Tibial nerve (tissue), 4 donors: Measurements from ENCODE around the gene OR7A10.

ENCODE experiments used
- CTCF ChIP-seq, 5 experiments: fragments of 200-600 bp in 3 of 5; fragments of 450-650 bp in 2 of 5; sonication (generic) in 3 of 5; IDR thresholded peaks; one replicate each; pipeline ENCODE4 v1.5.1; 2016 to 2019; ENCODE audit warnings: antibody characterized with exemption in 5 of 5, mild to moderate bottlenecking in 3 of 5, moderate library complexity in 2 of 5
- EP300 ChIP-seq, 2 donors: sonication (generic); formaldehyde crosslinking; IDR thresholded peaks; one replicate each; pipeline ENCODE4 v1.6.1; 2017; ENCODE audit warnings: antibody characterized with exemption in 2 of 2, mild to moderate bottlenecking in 1 of 2
- POLR2A ChIP-seq, 2 donors: fragments of 450-650 bp; IDR thresholded peaks; one replicate each; pipeline ENCODE4 v1.6.1; 2017; ENCODE audit warnings: antibody characterized with exemption in 2 of 2, mild to moderate bottlenecking in 2 of 2, moderate library complexity in 2 of 2

- TF ChIP-seq CTCF (IDR thresholded peaks at IDR 0.05) (no peak), POLR2A (IDR thresholded peaks at IDR 0.05) (no peak), EP300 (IDR thresholded peaks at IDR 0.05) (no peak)
Measured at GRCh38 chr19:14798760-14799159, 50.0 kb downstream of the OR7A10 start.
